Measurements from ENCODE around the gene TCN2. TPM values are rescaled to one million over a fixed set of nuclear protein-coding genes. Genes with fewer than 3 reads are reported as not detected.

Gene TCN2
- total RNA-seq, 2 experiments from 2014 or later, result 0.12 to 0.32 TPM

GRCh38 chr22:30649430-30650007 lies 42.5 kb downstream of the TCN2 start:
- CTCF ChIA-PET, result interaction anchor here (0.5 to 2.1 kb wide), 13 partner anchors 11 to 637 kb away, joined by 3 to 13 read pairs (median 4); partner anchors contain the start of genes SLC35E4 and SMTN
- intact Hi-C loops (cut with DNase I, micrococcal nuclease), result loop anchor here (1.0 to 10.0 kb wide), 5 partner anchors 14 to 1835 kb away; partner anchors contain the start of genes DUSP18 (in 2 of the 2), SLC35E4 (in 2 of the 2) and OSBP2 (in 1 of the 2)
- H3K36me3 Mint-ChIP-seq (ENCODE audit: low read depth), result peaks cover 5% of the 10 kb centered on the region
- no peak overlapping the region for H3K4me3 Mint-ChIP-seq
- DNase-seq (peak; percentile 95), ATAC-seq (peak; percentile 99)
- H3K4me1 Mint-ChIP-seq, result peaks cover 32% of the 10 kb centered on the region
- no peaks in the 10 kb centered on the region for H3K9me3 Mint-ChIP-seq (ENCODE audit: low read depth)
- POLR2A ChIA-PET, result interaction anchor here (0.6 to 1.5 kb wide), 4 partner anchors 10 to 648 kb away, joined by 3 read pairs; no protein-coding TSS in a partner anchor
- no peaks in the 10 kb centered on the region for H3K27me3 Mint-ChIP-seq
- H3K27ac Mint-ChIP-seq, result peak overlapping the region; percentile 75

- ChIA-PET POLR2A (interaction anchor here (0.5 to 1.5 kb wide), 2 partner anchors 11 to 16 kb away, joined by 3 read pairs; no protein-coding TSS in a partner anchor), CTCF (interaction anchor here (0.6 to 2.1 kb wide), 9 partner anchors 16 to 112 kb away, joined by 3 to 13 read pairs (median 4); partner anchors contain the start of gene SLC35E4)
- Mint-ChIP-seq H3K4me1 (peaks cover 26% of the 10 kb centered on the region), H3K27me3 (no peaks in the 10 kb centered on the region), H3K27ac (no peak overlapping the region), H3K36me3 (ENCODE audit: low read depth) (peaks cover 5% of the 10 kb centered on the region), H3K9me3 (ENCODE audit: low read depth) (no peaks in the 10 kb centered on the region), H3K4me3 (no peak overlapping the region)
- intact Hi-C loops (cut with DNase I, micrococcal nuclease), result no loop called here
- no peak for DNase-seq
- no peak for ATAC-seq
These were observed 43.6 kb downstream of the TCN2 start for GRCh38 chr22:30650508-30651116.

DNA sequence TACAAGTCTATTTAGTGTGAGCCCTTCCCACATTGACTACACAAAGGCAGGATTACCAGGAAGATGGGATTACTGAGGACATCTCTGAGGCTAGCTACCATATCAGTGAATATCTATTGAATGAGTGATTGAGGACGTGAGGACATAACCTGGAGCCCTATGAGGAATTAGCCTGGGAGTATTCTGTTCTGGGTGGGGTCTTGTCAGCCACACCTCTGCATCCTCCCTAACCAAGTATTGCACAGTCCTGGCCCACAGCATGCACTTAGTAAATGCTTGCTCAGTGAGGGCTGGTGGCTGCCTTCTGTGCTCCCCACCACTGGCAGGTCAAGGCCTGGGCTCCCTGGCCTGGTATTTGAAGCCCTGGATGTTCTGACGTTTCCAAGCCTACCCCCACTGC lies 45.9 kb downstream of the TCN2 start:
- Mint-ChIP-seq H3K27me3 (no peaks in the 10 kb centered on the region), H3K4me3 (no peak overlapping the region), H3K9me3 (ENCODE audit: low read depth) (no peaks in the 10 kb centered on the region), H3K27ac (no peak overlapping the region), H3K36me3 (ENCODE audit: low read depth) (peaks cover 4% of the 10 kb centered on the region), H3K4me1 (peaks cover 26% of the 10 kb centered on the region)
- DNase-seq (no peak), ATAC-seq (no peak)
- intact Hi-C loops (cut with DNase I, micrococcal nuclease), result no loop called here
- ChIA-PET POLR2A (no interaction called here), CTCF (no interaction called here)

DNA sequence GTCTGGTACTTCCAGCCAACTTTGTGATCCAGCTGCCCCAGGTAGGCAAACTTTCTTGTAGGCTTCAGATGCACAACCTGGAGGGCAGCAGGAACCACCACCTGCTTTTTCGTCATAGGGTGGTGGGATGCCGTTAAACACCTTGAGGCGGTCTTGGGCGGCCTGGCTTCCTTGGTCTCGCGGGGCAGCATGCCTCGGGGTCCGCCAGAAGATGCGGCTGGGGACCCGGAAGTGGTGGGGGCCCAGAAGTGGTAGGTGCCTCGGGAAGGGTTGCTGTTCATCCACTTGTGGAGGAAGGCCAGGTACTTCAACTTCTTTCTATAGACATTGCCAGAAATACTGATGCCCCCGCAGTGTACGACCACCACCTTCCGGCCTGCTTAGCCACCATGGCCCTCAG lies 47.4 kb downstream of the TCN2 start:
- ATAC-seq (no peak), DNase-seq (no peak)
- ChIA-PET CTCF (no interaction called here), POLR2A (no interaction called here)
- Mint-ChIP-seq H3K27ac (no peak overlapping the region), H3K4me3 (no peak overlapping the region), H3K36me3 (ENCODE audit: low read depth) (peaks cover 3% of the 10 kb centered on the region), H3K4me1 (peaks cover 19% of the 10 kb centered on the region), H3K27me3 (no peaks in the 10 kb centered on the region), H3K9me3 (ENCODE audit: low read depth) (no peaks in the 10 kb centered on the region)
- intact Hi-C loops (cut with DNase I, micrococcal nuclease), result no loop called here

GRCh38 chr22:30655532-30655931 lies 48.6 kb downstream of the TCN2 start:
- POLR2A ChIA-PET, result interaction anchor here (0.6 to 0.7 kb wide), 2 partner anchors 27 to 85 kb away, joined by 4 to 7 read pairs; no protein-coding TSS in a partner anchor
- Mint-ChIP-seq H3K27ac (no peak overlapping the region), H3K9me3 (ENCODE audit: low read depth) (no peaks in the 10 kb centered on the region), H3K4me3 (no peak overlapping the region), H3K27me3 (no peaks in the 10 kb centered on the region), H3K36me3 (ENCODE audit: low read depth) (peaks cover 5% of the 10 kb centered on the region), H3K4me1 (peaks cover 11% of the 10 kb centered on the region)
- CTCF ChIA-PET, result no interaction called here
- intact Hi-C loops (cut with DNase I, micrococcal nuclease), result no loop called here
- DNase-seq (no peak), ATAC-seq (no peak)

- CTCF ChIA-PET, result interaction anchor here (0.7 to 1.9 kb wide), 2 partner anchors 27 to 401 kb away, joined by 3 to 5 read pairs; no protein-coding TSS in a partner anchor
- Mint-ChIP-seq H3K36me3 (ENCODE audit: low read depth) (peaks cover 18% of the 10 kb centered on the region), H3K27me3 (no peaks in the 10 kb centered on the region), H3K4me3 (no peak overlapping the region), H3K4me1 (peaks cover 13% of the 10 kb centered on the region), H3K9me3 (ENCODE audit: low read depth) (no peaks in the 10 kb centered on the region), H3K27ac (no peak overlapping the region)
- no peak for DNase-seq
- POLR2A ChIA-PET, result no interaction called here
- no peak for ATAC-seq
- intact Hi-C loops (cut with DNase I, micrococcal nuclease), result no loop called here
These were observed 55.1 kb downstream of the TCN2 start for GRCh38 chr22:30662040-30662439.

DNA sequence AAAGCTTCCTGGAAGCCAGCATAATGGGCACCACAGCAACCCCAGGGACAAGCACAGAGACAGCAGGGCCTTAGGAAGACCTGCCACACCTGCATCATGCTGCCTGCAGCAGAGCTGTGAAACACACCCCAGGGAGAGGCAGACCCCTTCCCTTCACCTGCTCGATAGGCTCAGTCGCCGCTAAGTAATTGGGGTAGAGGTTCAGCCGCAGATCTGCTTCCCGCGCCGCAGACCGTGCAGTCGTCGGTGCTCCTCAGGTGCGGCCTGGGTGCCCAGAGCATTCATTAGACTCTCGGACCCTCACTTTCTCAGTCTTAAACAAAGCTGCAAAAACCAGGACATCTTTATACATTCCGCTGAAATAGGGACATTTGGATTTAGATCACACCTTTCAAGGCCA lies 57.8 kb downstream of the TCN2 start:
- no peak for DNase-seq
- H3K27me3 Mint-ChIP-seq, result peaks cover 3% of the 10 kb centered on the region
- H3K4me1 Mint-ChIP-seq, result peaks cover 19% of the 10 kb centered on the region
- ATAC-seq, result no peak
- intact Hi-C loops (cut with DNase I, micrococcal nuclease), result no loop called here
- no peak overlapping the region for H3K27ac Mint-ChIP-seq
- no peak overlapping the region for H3K4me3 Mint-ChIP-seq
- ChIA-PET CTCF (no interaction called here), POLR2A (no interaction called here)
- peaks cover 16% of the 10 kb centered on the region for H3K36me3 Mint-ChIP-seq (ENCODE audit: low read depth)
- no peaks in the 10 kb centered on the region for H3K9me3 Mint-ChIP-seq (ENCODE audit: low read depth)

GRCh38 chr22:30665266-30665665 lies 58.3 kb downstream of the TCN2 start:
- peaks cover 14% of the 10 kb centered on the region for H3K36me3 Mint-ChIP-seq (ENCODE audit: low read depth)
- intact Hi-C loops (cut with DNase I, micrococcal nuclease), result no loop called here
- ChIA-PET POLR2A (no interaction called here), CTCF (no interaction called here)
- H3K4me3 Mint-ChIP-seq, result no peak overlapping the region
- peaks cover 3% of the 10 kb centered on the region for H3K27me3 Mint-ChIP-seq
- no peaks in the 10 kb centered on the region for H3K9me3 Mint-ChIP-seq (ENCODE audit: low read depth)
- peaks cover 19% of the 10 kb centered on the region for H3K4me1 Mint-ChIP-seq
- no peak for ATAC-seq
- no peak overlapping the region for H3K27ac Mint-ChIP-seq
- DNase-seq, result no peak

DNA sequence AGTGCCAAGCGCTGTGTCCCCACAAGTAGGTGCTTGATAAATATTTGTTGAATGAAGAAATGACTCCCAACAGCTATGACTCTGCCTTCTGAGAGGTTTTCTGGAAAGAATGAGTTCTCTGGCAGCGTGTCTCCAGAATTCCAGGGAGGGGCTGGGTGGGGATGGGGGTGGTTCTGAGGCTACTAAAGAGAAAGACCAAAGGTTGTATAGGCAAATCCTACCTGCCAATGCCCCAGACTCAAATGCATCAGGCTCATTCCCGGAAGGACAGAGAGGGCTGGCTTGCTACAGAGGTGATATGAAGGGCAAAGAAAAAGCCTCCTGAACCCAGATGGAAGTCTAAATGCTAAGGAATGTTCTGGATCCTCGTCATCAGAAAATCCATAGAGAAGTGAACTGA lies 58.8 kb downstream of the TCN2 start:
- no peaks in the 10 kb centered on the region for H3K9me3 Mint-ChIP-seq (ENCODE audit: low read depth)
- ChIA-PET CTCF (interaction anchor here (2.3 kb wide), 1 partner anchor 31 kb away, joined by 12 read pairs; the partner anchor contains the start of gene SLC35E4), POLR2A (no interaction called here)
- DNase-seq, result no peak
- H3K4me3 Mint-ChIP-seq, result no peak overlapping the region
- H3K27ac Mint-ChIP-seq, result no peak overlapping the region
- intact Hi-C loops (cut with DNase I, micrococcal nuclease), result no loop called here
- peaks cover 19% of the 10 kb centered on the region for H3K4me1 Mint-ChIP-seq
- H3K27me3 Mint-ChIP-seq, result peaks cover 3% of the 10 kb centered on the region
- ATAC-seq, result no peak
- H3K36me3 Mint-ChIP-seq (ENCODE audit: low read depth), result peaks cover 14% of the 10 kb centered on the region

GRCh38 chr22:30667107-30667493 lies 60.1 kb downstream of the TCN2 start:
- no peak for DNase-seq
- intact Hi-C loops (cut with DNase I, micrococcal nuclease), result loop anchor here (1.0 kb wide), 5 partner anchors 18 to 75 kb away; partner anchors contain the start of genes OSBP2 (in 1 of the 2) and SLC35E4 (in 1 of the 2)
- peak; percentile 14 for ATAC-seq
- Mint-ChIP-seq H3K4me1 (peaks cover 19% of the 10 kb centered on the region), H3K27ac (peak overlapping the region; percentile 69), H3K36me3 (ENCODE audit: low read depth) (peaks cover 13% of the 10 kb centered on the region), H3K27me3 (peaks cover 3% of the 10 kb centered on the region), H3K4me3 (peak overlapping the region; percentile 92), H3K9me3 (ENCODE audit: low read depth) (no peaks in the 10 kb centered on the region)
- POLR2A ChIA-PET, result interaction anchor here (1.0 to 1.3 kb wide), 3 partner anchors 17 to 31 kb away, joined by 3 read pairs; partner anchors contain the start of gene SLC35E4
- CTCF ChIA-PET, result interaction anchor here (0.8 to 2.3 kb wide), 3 partner anchors 17 to 32 kb away, joined by 7 to 12 read pairs (median 8); partner anchors contain the start of gene SLC35E4

DNA sequence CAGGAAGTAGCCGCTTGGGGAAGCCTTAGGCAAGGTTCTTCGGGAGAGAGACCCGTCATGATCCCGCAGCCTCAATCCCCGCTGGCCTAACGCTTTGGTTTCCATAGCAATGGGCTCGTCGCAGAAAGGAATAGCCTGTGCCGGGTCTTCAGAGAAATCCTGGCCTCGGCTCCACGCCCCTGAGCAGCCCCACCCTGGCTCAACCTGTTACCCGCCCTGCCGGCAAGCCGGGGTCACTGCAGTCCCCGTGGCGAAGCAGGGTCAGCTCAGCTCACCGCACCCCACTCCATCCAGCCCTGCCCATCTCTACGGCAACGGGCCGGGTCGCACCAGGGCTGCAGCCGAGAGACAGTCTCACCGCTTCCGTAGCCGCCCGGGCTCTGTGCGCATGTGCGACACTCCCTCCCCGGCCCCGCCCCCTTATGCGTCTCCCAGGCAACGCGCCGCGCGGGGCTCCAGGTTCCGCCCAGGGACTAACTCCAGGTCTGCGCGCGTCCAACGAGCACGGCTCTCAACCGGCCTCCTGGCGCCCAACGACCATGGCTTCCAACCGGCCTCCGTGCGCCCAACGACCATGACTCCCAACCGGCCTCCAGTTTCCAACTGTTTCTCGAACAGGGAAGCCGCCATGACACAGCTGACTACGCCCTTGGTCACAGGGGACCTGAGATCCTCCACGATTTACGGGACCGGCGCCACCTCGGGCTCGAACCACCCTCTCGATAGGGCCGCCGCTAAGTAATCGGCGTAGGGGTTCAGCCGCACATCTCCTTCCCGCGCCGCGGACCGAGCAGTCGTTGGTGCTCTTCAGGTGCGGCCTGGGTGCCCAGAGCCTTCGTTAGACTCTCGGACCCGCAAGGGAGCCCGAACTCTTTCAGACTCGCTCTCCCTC lies 60.8 kb downstream of the TCN2 start, which contains the start of gene DUSP18:
TSS of gene DUSP18 (minus strand) at position 382 of the 892 bp plus-strand sequence. CDS start 3,872 bp downstream, outside the sequence.
- ChIA-PET CTCF (interaction anchor here (0.8 to 2.3 kb wide), 4 partner anchors 17 to 87 kb away, joined by 5 to 12 read pairs (median 8); partner anchors contain the start of gene SLC35E4), POLR2A (interaction anchor here (1.0 to 1.3 kb wide), 3 partner anchors 18 to 32 kb away, joined by 3 read pairs; partner anchors contain the start of gene SLC35E4)
- H3K9me3 Mint-ChIP-seq (ENCODE audit: low read depth), result no peaks in the 10 kb centered on the region
- H3K27me3 Mint-ChIP-seq, result peaks cover 3% of the 10 kb centered on the region
- ATAC-seq (peak; percentile 94), DNase-seq (peak; percentile 96)
- intact Hi-C loops (cut with DNase I, micrococcal nuclease), result loop anchor here (1.0 kb wide), 5 partner anchors 18 to 75 kb away; partner anchors contain the start of genes OSBP2 (in 1 of the 2) and SLC35E4 (in 1 of the 2)
- peak within 1 kb of the TSS; percentile 92 for H3K4me3 Mint-ChIP-seq
- peaks cover 19% of the 10 kb centered on the region for H3K4me1 Mint-ChIP-seq
- H3K27ac Mint-ChIP-seq, result peak within 1 kb of the TSS; percentile 69
- H3K36me3 Mint-ChIP-seq (ENCODE audit: low read depth), result peaks cover 13% of the 10 kb centered on the region
